IPS DF 4.7 (cell line): ENCODE measurements around the gene WDR37.

Experiments used
- DNase-seq: peaks from one replicate; pipeline ENCODE4 v3.0.0-alpha.2; 2013; ENCODE audit warnings: low spot score; ENCODE audit errors: extremely low read depth

WDR37 gene

GRCh38 chr10:1070919-1071318 is 14.7 kb downstream of the WDR37 start:
- no peak for DNase-seq

GRCh38 chr10:1074052-1074747 is 18.0 kb downstream of the WDR37 start:
- no peak for DNase-seq

DNA sequence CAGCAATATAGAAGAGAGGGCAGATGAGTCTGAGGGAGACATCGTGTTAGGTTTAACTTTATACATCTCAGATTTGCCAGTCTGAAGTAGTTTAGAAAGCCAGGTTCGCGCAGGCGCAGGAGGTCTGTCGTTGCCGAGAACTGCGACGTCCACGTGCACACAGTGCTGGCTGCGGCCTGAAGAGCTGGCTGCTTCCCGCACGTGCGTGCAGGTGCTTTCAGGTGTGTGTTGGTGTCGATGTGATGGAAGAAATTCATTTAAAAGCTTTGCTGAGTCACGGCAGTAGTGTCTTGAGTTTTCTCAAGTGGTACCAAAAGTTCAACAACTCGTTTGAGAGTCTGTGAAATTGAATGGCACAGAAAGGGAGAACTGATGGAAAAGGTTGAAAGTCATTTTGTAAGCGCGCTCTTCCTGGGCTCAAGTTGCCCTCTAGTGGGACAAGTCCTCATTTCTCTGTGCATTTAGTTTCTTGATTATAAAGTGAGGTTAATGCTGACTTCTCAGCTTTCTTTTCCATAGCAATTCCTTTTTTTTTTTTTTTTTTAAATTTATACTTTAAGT is 18.6 kb downstream of the WDR37 start:
- DNase-seq = no peak

- DNase-seq = no peak
Measured at GRCh38 chr10:1078668-1079067, 22.5 kb downstream of the WDR37 start.

GRCh38 chr10:1083581-1083980 is 27.4 kb downstream of the WDR37 start:
- DNase-seq = no peak

DNA sequence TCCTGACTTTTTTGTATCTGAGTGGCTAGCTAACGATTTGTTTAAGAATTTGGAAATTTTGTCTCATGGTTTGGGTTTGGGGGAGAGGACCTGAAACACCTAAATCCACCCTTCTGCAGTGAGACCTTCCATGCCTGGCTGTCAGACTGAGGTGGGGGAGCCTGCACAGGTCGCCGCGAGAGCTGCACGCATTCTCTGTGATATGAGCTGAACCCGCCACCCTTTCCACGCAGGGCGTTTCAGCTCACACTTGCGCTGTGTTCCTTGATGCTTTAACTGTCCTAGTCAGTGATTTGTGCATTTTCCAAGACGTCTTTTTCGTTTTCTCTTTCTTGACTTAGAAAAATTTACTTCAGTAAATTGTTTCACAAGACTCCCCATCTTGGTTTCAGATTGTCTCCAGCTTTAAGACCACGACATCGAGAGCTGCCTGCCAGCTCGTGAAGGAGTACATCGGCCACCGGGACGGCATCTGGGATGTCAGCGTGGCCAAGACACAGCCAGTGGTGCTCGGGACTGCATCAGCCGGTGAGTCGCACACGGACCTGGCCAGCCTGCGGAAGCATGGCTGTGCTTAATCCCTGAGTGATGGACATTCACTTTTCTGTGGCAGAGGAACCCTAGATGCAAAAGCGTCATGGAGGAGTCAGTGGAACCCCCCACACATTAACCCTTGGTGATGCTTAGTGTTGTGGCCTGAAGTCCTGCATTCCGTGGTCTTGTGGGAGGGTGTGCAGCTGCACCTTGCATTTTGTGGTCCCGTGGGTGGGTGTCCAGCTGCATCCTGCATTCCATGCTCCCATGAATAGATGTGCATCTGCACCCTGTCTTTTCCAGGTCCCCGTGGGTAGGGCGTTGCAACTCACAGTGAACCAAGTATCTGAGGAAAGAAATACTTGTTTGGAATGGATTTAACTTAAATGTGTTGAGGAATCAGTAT is 28.1 kb downstream of the WDR37 start:
- DNase-seq = no peak

DNA sequence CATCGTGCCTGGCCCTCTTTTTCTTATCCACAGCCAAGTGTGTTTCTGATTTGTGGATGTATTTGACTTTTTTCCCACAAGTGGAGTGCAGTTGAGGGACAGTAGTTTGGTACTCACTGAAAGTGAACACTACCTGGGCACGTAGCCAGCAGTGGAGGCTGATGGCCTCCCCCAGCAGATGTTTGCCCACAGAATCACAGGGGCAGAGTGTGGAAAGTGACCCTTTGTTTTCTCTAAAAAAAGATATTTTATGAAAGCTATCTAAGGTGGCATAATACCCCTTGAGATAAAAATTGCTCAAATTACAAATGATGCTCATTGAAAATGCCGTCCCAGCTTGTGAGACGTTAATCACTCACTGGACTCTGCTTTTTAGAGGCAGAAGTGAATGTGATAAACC is 29.1 kb downstream of the WDR37 start:
- DNase-seq = no peak

GRCh38 chr10:1086787-1087186 is 30.6 kb downstream of the WDR37 start:
- DNase-seq = no peak

- no peak for DNase-seq
Measured at GRCh38 chr10:1089017-1089689, 33.0 kb downstream of the WDR37 start.

DNA sequence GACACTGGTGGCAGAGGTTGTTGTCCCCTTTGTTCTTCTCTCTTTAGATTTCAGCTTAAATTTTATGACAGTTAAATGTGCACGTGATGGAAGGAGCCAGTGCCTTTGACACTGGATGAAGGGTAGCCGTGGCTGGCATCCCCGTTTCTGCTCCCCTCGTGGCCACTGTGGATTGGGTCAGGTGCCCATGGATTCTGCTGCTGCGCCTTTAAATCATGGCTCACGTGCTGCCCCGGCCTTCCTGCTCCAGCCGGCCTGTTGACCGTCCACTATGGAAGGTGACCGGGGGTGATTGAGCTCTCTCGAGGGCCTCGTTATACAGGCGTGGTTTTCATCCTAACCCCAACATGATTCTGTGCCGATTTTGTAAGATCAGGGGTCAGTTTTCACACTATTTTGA is 34.5 kb downstream of the WDR37 start:
- no peak for DNase-seq

DNA sequence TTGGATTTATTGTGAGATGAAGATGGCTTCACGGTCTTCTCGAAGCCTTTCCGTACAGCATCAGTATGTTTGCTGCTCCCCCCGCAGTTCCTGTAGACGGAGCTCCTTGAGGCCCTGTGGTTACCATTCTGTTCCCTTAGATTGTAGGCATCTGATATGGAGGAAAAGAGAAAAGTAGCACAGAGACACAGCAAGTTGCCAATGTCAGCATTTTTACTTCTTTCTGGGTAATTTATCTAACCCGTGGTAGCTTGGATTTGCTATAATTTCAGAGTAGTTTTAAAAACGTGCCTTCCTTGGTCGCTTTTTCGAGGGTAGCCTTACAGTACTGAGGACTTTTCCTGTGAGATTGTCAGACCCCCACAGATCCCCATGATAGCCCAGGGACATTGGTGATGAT is 37.5 kb downstream of the WDR37 start:
- DNase-seq = no peak

DNA sequence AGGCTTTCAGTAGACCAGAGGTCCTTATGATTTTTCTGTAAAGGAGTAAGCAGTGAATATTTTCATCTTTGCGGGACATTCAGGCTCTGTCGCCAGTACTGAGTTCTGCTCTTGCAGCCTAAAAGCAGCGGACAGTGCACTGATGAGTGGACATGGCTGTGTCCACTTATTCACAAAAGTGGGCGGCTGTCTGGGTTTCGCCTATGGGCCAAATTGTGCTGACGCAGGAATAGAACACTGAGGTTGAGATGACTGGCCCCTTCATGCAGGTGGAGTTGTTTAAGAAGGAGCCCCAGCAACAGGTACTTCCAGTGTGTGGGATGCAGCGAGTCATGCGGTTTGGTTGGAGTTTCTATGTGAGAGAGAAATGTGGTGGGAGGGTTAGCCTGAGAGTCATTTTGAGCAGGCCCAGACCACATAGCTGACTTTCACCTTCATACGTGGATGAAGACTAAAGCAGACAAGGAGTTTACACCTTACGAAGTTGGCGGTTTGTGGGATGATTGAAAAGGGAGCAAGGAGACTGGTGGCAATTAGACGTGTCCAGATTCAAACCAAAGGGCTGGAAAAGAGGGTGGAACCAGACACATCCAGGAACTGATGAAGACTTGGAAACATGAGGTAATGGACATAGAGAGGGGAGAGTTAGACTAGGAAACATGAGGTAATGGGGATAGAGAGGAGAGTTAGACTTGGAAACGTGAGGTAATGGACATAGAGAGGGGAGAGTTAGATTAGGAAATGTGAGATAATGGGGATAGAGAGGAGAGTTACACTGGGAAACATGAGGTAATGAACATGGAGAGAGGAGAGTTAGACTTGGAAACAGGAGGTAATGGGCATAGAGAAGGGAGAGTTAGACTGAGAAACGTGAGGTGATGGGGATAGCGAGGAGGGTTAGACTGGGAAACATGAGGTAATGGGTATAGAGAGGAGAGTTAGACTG is 38.2 kb downstream of the WDR37 start:
- no peak for DNase-seq

- no peak for DNase-seq
Measured at GRCh38 chr10:1095498-1095897, 39.3 kb downstream of the WDR37 start.

- no peak for DNase-seq
Measured at GRCh38 chr10:1096287-1096889, 40.2 kb downstream of the WDR37 start.

- no peak for DNase-seq
Measured at GRCh38 chr10:1097436-1097835, 41.3 kb downstream of the WDR37 start.

GRCh38 chr10:1100143-1100542 is 44.0 kb downstream of the WDR37 start:
- DNase-seq = no peak

DNA sequence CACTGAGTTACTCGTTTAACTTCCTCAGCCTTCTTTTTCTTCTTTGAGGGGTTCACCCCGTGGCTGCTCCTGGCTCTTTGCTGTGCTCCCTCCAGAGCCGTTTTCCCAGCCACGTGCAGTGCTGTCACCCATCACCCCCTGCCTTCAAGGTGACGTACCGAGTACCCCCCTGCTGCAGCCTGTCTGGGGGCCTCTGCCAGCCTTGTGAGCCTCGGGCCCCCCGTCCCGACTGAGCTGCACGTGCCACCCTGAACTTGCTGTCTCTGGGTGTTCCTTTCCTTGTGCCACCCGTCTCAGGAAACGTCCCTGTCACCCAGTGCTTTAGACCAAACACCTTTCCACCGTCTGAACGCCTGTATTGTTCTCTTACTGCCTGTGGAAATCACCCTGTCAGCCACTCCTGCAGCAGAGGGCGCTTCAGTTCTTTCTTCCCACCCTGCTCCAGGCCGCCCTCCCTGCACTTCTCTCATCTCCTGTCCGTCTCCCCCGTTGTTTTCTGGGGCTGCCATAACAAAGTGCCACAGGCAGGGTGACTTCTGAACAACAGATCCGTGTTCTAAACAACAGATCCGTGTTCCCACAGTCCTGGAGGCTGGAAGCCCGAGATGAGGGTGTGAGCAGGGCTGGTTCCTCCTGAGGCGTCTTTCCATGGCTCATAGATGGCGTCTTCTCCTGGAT is 44.6 kb downstream of the WDR37 start:
- no peak for DNase-seq

GRCh38 chr10:1101946-1102345 is 45.8 kb downstream of the WDR37 start:
- DNase-seq = no peak

DNA sequence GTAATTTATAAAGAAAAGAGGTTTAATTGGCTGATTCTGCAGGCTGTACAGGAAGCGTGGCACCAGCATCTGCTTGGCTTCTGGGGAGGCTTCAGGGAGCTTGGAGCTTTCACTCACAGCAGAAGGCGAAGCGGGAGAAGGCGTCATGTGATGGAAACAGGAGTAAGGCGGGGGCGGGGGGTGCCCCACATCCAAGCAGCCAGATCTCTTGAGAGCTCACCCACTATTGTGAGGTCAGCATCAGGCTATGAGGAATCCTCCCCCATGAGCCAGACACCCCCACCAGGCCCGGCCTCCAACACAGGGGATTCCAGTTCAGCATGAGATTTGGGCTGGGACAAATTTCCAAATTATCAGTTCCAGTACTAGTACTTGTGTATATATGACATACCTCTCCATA is 46.2 kb downstream of the WDR37 start:
- DNase-seq = no peak

- DNase-seq = no peak
Measured at GRCh38 chr10:1102831-1103230, 46.6 kb downstream of the WDR37 start.
